SHP77 treated with DMSO at 0.1 percent for 48 hours (cell line): Measurements from ENCODE around the gene TRMT10C.
"Not testable (repeated sequence)": the region's sequence is repeated elsewhere in the genome, so short reads cannot be mapped to it uniquely, and the experiment has no call there.

ENCODE experiments used
- DNase-seq: peaks from one replicate; lab custom pipeline; 2025; lab: John Stamatoyannopoulos, UW

The TRMT10C gene

GRCh38 chr3:101561630-101562328, at the start of gene TRMT10C:
TRMT10C (plus strand) TSS chr3:101561868; CDS start chr3:101564782, 2,914 bp downstream.
- DNase-seq, result peak; percentile 71

DNA sequence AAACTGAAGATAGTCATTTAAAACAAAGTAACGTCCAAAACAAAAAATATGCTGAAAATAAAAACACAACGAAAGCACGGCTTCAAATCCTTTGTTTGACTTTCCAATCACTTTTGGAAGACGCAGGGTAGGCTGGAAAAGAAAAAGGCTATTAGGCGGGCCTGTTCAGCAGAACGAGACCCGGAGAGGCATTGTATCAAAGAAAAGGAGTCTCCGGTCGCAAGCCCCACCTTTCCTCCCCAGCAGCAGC, 49.3 kb upstream of the TRMT10C start:
- no peak for DNase-seq

DNA sequence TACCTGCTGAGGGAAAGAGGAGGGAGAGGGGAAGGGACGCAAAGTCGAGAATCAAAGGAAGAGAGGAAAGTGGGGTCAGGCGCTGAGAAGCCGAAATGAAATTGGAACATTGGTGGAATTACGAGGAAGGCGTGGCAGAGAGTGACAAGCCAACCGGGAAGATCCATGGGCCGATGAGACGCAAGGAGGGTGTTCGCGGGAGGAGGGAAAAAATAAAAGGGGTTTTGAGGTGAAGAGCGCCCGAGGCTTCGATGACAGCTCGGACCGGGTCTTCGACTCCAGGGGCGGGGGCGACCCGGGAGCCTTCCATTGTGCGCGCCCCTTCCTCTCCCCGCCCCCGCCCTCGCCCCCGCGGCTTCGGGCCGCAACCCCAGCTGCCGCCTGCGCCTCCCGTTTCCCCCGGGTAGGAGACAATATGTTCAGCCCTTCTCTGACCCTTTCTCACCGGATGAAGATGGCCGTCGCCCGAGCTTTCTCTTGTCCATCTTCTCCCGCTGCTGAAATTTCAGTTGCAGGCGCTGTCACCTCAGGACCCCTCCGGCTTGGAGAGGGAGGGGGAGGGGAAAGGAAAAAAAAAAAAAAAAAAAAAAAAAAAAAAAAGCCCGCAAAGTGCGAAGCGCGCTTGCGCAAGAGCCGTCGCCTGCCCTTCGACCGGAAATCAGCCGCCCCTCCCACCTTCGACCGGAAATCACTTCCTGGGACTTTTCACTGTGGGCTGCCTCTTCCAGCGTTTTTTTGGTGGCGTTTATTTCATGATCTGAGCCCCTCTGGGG, 48.8 kb upstream of the TRMT10C start, which contains the start of gene SENP7:
Gene SENP7 (minus strand): TSS at position 567 of the 773 bp plus-strand sequence. CDS start 82 bp downstream, at position 485.
- peak; percentile 73 for DNase-seq

DNA sequence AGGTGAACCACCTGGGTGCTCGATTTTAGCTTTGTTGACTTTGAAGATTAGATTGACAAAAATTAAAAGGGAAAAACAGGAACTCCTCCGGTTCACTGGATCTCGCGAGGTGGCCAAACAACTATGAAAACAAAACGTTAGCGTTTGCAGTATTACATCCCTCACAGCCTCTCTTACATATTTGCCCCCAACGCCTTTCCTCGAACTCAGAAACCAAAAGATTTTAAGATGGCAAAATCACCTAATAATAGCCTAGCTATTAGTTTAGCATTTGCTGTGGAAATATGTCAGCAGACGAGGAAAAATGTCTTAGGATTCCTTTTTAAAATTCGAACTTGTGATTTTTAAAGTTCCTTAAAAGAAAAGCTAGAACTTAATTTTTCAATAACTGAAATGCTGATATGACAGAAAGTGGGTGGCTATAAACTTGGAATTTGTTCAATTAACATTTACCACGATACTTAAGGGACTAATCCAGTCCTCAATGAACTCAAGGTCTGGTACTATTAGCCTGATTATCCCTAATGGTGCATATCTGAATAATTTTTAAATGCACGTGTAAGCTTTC, 48.2 kb upstream of the TRMT10C start:
- peak; percentile 73 for DNase-seq

- DNase-seq, result no peak
These were observed 43.2 kb upstream of the TRMT10C start for GRCh38 chr3:101518421-101518871.

DNA sequence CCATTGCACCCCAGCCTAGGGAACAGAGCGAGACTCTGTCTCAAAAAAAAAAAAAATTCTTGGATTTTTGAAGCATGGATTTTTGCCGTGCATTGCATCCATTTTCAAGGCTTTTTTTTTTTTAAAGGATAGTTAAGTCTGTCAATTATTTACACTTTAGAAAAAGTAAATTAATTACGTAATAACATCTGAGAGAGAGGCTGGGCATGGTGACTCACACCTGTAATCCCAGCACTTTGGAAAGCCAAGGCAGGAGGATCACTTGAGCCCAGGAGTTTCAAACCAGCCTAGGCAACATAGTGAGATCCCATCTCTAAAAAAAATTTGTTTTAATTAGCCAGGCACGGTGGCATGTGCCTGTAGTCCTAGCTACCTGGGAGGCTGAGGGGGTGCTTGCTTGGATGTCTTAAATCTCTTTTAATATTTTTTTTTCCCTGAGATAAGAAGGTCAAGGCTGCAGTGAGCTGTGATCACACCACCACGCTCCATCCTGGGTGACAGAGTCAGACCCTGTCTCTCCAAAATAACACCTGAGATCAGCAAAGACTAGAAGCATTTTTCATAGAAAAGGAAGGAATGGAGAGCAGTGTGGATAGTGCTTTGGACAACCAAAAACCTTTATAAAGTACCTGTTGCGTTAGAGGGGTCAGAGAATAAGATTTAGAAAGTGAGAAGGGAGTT, 41.8 kb upstream of the TRMT10C start:
- DNase-seq, result no peak

DNA sequence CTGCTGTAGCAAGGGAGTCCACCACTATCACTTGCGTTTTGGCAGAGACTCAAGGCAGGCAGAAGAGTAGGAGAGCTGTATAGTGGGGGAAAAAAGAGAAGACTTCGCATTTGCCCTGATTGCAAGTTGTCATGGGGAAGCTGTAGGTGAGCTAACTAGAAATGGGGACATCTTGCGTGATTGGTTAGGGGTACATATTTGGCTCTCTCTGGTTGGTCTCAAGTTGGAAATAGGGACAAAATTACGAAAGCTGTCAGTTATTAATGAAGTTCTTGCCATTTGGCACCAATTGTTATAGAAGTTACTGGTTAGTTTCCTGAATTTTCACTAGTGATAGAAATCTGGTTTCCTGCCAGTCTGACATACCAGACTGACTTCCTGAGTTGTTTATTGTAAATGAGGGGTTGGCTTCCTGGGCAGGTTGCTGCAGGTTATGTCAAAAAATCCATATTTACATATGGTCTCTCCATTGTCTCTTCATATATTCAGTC, 40.4 kb upstream of the TRMT10C start:
- no peak for DNase-seq

DNA sequence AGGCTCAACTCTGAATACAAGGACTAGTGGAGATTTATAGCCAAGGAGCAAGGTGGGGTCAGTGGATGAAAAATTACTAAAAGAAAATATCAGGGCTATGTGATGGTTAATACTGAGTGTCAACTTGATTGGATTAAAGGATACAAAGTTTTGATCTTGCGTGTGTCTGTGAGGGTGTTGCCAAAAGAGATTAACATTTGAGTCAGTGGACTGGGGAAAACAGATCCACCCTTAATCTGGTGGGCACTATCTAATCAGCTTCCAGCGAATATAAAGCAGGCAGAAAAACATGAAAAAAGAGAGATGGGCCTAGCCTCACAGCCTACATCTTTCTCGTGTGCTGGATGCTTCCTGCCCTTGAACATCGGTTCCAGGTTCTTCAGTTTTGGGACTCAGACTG, 34.2 kb upstream of the TRMT10C start:
- no peak for DNase-seq

GRCh38 chr3:101527906-101528305, 33.8 kb upstream of the TRMT10C start:
- no peak for DNase-seq

DNA sequence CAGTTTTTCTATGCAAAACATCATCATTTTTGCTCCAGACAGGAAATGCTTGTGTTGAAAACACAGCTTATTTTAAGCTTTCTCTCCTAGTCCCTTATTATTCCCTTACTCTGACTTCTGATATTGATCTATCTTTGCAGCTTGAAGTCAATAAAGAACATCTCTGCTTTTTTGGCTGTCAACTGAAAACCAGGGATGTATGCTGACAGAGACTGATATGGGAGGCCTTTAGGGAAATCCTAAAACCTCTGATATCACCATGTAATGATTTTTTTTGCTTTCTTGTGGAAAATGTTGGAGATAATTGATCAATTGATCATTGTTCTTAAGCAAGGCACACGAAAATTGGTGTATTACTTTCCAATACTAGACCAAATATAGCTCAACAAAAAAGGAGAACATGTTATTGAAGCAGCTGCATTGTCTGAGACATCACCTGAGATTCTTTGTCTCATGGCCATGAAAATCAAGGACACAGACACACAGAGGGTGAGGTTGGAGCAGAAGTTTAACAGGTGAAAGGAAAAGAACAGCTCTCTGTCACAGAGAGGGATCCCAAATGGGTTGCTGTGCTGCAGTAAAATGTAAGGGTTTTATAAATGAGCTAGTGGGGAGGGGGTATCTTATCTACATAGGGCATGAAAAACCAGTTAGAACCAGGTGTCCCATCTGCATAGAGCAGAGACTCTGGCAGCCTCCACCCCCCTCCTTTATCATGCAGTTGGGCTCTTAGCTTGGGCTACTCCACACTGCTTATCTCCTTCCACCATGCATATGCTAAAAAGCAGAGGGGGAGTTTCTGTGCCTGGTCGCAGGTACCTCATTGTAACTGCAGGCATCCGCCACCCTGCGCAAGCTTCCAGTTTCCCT, 31.6 kb upstream of the TRMT10C start:
- DNase-seq, result no peak

- no peak for DNase-seq
These were observed 31.0 kb upstream of the TRMT10C start for GRCh38 chr3:101530686-101531047.

- DNase-seq, result no peak
These were observed 30.1 kb upstream of the TRMT10C start for GRCh38 chr3:101531473-101532086.

DNA sequence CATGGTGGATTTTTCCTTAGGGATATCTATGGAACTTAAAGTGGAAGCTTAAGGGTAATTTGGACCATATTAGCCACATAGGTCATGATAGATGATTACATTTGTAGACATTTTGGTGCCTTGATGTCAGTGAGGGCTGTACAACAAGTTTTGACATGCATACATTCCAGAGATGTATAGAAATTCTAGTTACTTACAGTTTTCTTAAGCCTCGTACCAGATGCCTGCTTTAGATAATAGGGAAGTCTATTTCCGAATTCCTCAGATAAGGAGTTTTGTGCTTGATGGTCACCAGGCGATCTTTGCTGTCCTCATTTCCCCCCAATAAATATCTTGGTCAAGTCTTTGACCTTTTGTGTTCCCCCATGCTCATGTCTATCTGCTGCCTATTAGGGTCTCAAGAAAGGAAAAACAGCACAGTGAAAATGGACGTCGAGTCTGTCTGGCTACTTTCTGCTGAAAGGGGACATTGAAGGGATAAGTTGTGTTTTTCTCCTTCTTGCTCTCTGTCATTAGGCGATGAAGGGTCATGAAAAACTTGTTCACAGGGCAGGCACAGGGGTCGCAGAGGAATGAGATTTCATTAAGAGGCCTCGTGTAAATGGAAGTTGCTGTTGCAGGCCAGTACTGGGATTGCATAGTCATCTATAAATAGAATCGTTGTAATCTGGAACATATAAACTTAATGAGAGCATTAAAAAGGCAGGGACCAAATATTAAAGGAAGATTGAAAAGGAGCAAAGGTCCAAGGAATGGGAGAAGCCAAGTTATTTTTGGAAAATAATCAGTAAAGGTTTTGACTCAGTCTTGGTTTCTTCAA, 28.7 kb upstream of the TRMT10C start:
- no peak for DNase-seq

GRCh38 chr3:101533603-101533968, 28.1 kb upstream of the TRMT10C start:
- DNase-seq, result no peak

DNA sequence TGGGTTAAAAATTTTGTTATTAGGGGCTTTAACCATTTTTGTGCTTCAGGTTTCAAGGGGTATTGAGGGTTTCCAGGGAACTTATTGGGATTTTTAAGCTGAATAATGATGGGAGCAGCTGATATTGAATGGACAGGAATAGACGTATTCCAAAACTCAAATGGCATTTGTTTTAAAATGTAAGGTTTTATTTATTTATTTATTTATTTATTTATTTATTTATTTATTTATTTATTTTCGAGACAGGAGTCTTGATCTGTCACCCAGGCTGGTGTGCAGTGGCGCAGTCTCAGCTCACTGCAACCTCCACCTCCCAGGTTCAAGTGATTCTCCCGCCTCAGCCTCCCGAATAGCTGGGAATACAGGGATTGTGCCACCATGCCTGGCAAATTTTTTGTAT, 26.4 kb upstream of the TRMT10C start:
- no peak for DNase-seq

GRCh38 chr3:101536266-101536665, 25.4 kb upstream of the TRMT10C start:
- DNase-seq, result no peak

GRCh38 chr3:101536955-101537354, 24.7 kb upstream of the TRMT10C start:
- not testable (repeated sequence) for DNase-seq

- DNase-seq, result no peak
These were observed 18.7 kb upstream of the TRMT10C start for GRCh38 chr3:101542957-101543356.

DNA sequence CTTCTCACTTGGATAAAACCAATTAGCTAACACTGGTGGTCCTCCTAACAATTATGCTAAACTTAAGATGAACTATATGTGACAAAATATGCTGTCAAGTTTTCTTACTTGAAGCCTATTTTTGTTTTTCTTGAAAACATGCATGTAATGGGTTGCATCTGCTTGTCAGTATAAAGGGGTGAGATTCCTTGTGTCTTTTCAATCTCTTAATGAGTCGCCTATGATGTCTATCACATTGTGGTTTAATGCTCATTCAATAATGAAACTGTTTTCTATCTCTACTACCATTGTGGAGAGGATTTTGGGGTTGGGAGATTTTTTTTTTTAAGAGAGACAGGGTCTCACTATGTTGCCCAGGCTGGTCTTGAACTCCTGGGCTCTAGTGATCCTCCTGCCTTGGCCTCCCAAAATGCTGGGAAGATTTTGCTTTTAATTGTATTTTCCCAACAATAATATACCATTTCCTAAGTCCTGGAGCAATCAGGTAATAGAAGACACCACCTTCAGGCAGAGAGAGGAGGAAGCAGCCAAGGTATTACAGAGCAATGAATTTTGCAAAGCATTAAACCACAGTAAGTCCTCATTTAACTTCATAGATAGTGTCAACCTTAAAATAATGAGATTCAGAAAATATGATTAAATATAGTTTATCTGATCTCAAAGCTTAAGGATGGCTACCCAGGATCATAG, 17.4 kb upstream of the TRMT10C start:
- no peak for DNase-seq
